ENCODE results near the gene ZNF853. TPM values are rescaled to one million over a fixed set of nuclear protein-coding genes. Genes with fewer than 3 reads are reported as not detected.
"Not testable (repeated sequence)": the region's sequence is repeated elsewhere in the genome, so short reads cannot be mapped to it uniquely, and the experiment has no call there.

Gene ZNF853
- total RNA-seq, 3 donors from 2014 or later: 5.8 to 11.7 (median 11.5) TPM

DNA sequence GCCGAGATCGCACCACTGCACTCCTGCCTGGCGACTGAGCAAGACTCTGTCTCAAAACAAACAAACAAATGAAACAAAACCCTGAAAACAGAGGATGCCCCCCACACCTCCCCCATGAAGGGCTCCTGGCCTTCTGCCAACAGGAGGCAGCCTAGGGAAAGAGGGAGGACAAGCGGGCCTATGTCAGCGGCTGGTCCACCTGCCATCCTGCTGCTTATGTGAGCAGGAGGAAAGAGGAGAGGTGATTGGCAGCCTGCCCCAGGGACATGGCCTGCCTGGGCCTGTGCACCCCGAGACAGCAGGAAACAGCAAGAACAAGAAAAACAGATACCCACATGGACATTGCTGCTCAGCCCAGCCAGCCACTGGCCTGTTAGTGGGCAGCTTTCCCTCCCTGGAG is 12.6 kb downstream of the ZNF853 start:
- no peaks in the 10 kb centered on the region for H3K36me3 ChIP-seq
- TF ChIP-seq POLR2A (IDR thresholded peaks at IDR 0.05): no peak
- TF ChIP-seq, protein P1, sequence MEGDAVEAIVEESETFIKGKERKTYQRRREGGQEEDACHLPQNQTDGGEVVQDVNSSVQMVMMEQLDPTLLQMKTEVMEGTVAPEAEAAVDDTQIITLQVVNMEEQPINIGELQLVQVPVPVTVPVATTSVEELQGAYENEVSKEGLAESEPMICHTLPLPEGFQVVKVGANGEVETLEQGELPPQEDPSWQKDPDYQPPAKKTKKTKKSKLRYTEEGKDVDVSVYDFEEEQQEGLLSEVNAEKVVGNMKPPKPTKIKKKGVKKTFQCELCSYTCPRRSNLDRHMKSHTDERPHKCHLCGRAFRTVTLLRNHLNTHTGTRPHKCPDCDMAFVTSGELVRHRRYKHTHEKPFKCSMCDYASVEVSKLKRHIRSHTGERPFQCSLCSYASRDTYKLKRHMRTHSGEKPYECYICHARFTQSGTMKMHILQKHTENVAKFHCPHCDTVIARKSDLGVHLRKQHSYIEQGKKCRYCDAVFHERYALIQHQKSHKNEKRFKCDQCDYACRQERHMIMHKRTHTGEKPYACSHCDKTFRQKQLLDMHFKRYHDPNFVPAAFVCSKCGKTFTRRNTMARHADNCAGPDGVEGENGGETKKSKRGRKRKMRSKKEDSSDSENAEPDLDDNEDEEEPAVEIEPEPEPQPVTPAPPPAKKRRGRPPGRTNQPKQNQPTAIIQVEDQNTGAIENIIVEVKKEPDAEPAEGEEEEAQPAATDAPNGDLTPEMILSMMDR (IDR thresholded peaks at IDR 0.05): no peak
- no peak for TF ChIP-seq POLR2AphosphoS5 (IDR thresholded peaks at IDR 0.05)
- no peaks in the 10 kb centered on the region for H3K4me1 ChIP-seq
- no peaks in the 10 kb centered on the region for H3K27me3 ChIP-seq
- H3K27ac ChIP-seq: peak overlapping the region in 1 of 2 donors; percentile 38
- H3K9me3 ChIP-seq: no peaks in the 10 kb centered on the region
- peak in 1 of 2 donors; percentile 28 for DNase-seq (ENCODE audit: low spot score in 2 of 2)
- no peak overlapping the region for H3K4me3 ChIP-seq
- intact Hi-C loops (cut with DNase I; ENCODE audit: low total_unique reads): no loop called here

DNA sequence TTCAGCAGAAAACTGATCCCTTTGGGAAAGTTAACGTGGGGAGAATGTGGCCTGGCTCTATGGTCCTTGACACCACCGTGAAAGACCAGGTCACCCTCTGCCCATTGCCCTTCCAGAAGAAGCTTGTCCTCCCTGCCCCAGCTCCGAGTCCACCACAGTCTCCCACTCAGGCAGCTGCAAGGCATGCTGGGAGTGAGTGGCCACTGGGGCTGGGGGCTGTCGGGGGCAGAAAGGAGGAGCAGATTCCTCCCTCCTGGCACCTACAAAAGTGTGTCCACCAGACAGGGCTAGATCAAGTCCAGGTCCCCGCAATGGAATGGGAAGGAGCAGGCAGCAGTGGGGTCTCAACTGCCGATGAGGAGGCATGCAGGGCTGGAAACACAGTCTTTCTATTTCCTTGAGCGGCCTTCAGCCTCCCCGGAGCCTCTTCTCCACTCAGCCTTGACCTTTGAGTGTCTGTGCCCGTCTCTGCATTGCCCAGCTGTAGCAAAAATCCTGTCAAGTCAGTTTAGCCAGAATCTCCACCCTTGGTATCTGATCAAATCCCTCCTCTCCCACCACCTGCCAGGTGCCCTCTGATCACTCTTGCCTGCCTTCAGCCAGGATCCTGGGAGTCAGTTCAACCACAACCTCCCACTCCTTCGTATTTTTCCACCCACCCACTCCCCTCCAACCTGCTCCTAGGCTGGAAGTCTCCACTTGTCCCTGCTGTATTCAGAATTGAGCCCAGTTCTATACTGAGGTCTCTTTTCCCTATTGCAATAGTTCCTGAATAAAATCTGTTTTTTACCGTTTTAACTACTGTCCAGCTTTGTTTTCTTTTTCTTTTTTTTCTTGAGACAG is 14.8 kb downstream of the ZNF853 start:
- H3K9me3 ChIP-seq: no peaks in the 10 kb centered on the region
- H3K27me3 ChIP-seq: no peaks in the 10 kb centered on the region
- no peak overlapping the region for H3K4me3 ChIP-seq
- intact Hi-C loops (cut with DNase I; ENCODE audit: low total_unique reads): no loop called here
- no peak for DNase-seq (ENCODE audit: low spot score in 2 of 2)
- TF ChIP-seq, protein P1 (IDR thresholded peaks at IDR 0.05): no peak
- TF ChIP-seq POLR2AphosphoS5 (IDR thresholded peaks at IDR 0.05) (no peak), POLR2A (IDR thresholded peaks at IDR 0.05) (no peak)
- H3K36me3 ChIP-seq: no peaks in the 10 kb centered on the region
- H3K4me1 ChIP-seq: no peaks in the 10 kb centered on the region
- H3K27ac ChIP-seq: no peak overlapping the region

DNA sequence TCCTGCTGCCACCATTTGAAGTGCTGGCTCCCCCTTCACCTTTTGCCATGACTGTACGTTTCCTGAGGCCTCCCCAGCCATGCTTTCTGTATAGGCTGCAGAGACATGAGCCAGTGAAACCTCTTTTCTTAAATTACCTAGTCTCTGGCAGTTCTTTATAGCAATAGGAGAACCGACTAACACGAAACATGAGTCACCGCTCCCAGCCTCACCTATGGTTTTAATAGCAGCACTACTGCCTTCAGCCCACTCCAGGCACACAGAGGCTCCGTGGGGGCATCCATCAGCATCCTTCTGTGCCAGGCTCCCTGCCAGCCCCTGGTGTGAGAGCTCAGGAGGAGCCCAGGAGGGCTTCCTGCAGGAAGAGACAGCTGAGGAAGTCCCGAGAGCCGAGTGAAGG is 16.2 kb downstream of the ZNF853 start:
- DNase-seq (ENCODE audit: low spot score in 2 of 2): no peak
- no peak overlapping the region for H3K27ac ChIP-seq
- no peaks in the 10 kb centered on the region for H3K9me3 ChIP-seq
- H3K27me3 ChIP-seq: no peaks in the 10 kb centered on the region
- no peaks in the 10 kb centered on the region for H3K36me3 ChIP-seq
- TF ChIP-seq POLR2AphosphoS5 (IDR thresholded peaks at IDR 0.05): no peak
- TF ChIP-seq, protein P1 (IDR thresholded peaks at IDR 0.05): no peak
- TF ChIP-seq POLR2A (IDR thresholded peaks at IDR 0.05): no peak
- H3K4me3 ChIP-seq: no peak overlapping the region
- intact Hi-C loops (cut with DNase I; ENCODE audit: low total_unique reads): no loop called here
- H3K4me1 ChIP-seq: peaks cover 0 to 6% of the 10 kb centered on the region in 2 donors

GRCh38 chr7:6634021-6634420 is 18.6 kb downstream of the ZNF853 start:
- TF ChIP-seq POLR2A (IDR thresholded peaks at IDR 0.05) (no peak), POLR2AphosphoS5 (IDR thresholded peaks at IDR 0.05) (no peak)
- TF ChIP-seq, protein P1 (IDR thresholded peaks at IDR 0.05): no peak
- Histone ChIP-seq H3K27ac (no peak overlapping the region), H3K9me3 (no peaks in the 10 kb centered on the region), H3K4me3 (no peak overlapping the region), H3K27me3 (no peaks in the 10 kb centered on the region), H3K36me3 (no peaks in the 10 kb centered on the region), H3K4me1 (peaks cover 6 to 8% of the 10 kb centered on the region in 2 donors)
- intact Hi-C loops (cut with DNase I; ENCODE audit: low total_unique reads): no loop called here
- DNase-seq (ENCODE audit: low spot score in 2 of 2): no peak

DNA sequence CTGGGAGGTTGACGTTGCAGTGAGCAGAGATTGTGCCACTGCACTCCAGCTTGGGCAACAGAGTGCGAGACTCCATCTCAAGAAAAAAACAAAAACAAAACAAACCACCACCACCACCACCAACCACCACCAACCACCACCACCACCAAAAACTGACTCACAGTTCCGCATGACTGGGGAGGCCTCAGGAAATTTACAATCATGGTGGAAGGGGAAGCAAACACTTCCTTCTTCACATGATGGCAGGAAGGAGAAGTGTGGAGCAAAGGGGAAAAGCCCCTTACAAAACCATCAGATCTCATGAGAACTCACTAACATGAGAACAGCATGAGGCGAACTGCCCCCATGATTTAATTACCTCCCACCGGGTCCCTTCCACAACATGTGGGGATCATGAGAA is 19.6 kb downstream of the ZNF853 start:
- H3K36me3 ChIP-seq; H3K27ac ChIP-seq; H3K4me3 ChIP-seq; H3K4me1 ChIP-seq; H3K27me3 ChIP-seq; DNase-seq (ENCODE audit: low spot score in 2 of 2); H3K9me3 ChIP-seq; intact Hi-C loops (cut with DNase I; ENCODE audit: low total_unique reads): not testable (repeated sequence)
